ENCODE measurements around the gene HOXC5. TPM values are rescaled to one million over a fixed set of nuclear protein-coding genes. Genes with fewer than 3 reads are reported as not detected.

Gene HOXC5
- total RNA-seq, 6 experiments from 2014 or later = not detected

GRCh38 chr12:54001283-54002187 is 31.3 kb upstream of the HOXC5 start:
- no peak for ATAC-seq
- Histone ChIP-seq H3K4me1 (peaks cover 0 to 17% (median 0%) of the 10 kb centered on the region in 4 donors), H3K36me3 (no peaks in the 10 kb centered on the region), H3K9me3 (no peaks in the 10 kb centered on the region), H3K4me3 (no peak overlapping the region), H3K27me3 (peaks cover 5 to 44% of the 10 kb centered on the region in 2 donors), H3K27ac (no peak overlapping the region)
- TF ChIP-seq POLR2A (IDR thresholded peaks at IDR 0.05) (no peak), CTCF (IDR thresholded peaks at IDR 0.05) (no peak)
- intact Hi-C loops (cut with DNase I) = no loop called here
- 10% methylated on average over 7 of the region's 8 CpGs for WGBS (ENCODE audit: insufficient coverage, low coverage, low lambda C conversion rate, missing lambda C conversion rate)
- DNase-seq = peak in 1 of 3 donors; percentile 21

DNA sequence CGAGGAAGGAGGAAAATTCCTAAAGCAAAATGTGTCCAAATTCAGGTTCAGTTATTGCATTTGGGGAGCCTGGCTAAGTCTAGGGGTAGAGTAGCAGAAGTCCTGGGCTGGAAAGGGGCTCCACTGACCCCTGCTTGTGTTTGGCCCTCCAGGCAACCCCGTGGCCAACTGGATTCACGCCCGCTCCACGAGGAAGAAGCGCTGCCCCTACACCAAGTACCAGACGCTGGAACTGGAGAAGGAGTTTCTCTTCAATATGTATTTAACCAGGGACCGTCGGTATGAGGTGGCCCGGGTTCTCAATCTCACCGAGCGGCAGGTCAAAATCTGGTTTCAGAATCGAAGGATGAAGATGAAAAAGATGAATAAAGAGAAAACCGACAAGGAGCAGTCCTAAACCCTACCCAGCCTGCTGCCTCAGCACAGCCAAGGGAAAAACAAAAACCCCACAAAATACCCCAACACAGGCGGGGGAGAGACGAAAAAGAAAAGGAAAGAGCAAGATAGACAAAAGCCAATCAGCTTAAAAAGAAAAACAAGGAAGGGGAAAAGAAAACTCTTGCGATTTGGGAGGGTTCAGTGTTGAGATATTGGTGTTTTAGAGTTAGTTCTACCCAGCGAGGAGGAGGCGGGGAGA is 30.5 kb upstream of the HOXC5 start:
- intact Hi-C loops (cut with DNase I) = no loop called here
- no peak overlapping the region for H3K27ac ChIP-seq
- no peaks in the 10 kb centered on the region for H3K36me3 ChIP-seq
- H3K4me1 ChIP-seq = peaks cover 0 to 18% (median 0%) of the 10 kb centered on the region in 4 donors
- no peak overlapping the region for H3K4me3 ChIP-seq
- H3K27me3 ChIP-seq = peaks cover 5 to 37% of the 10 kb centered on the region in 2 donors
- WGBS (ENCODE audit: insufficient coverage, low coverage, low lambda C conversion rate, missing lambda C conversion rate) = 7% methylated on average over 19 of the region's 19 CpGs
- TF ChIP-seq POLR2A (IDR thresholded peaks at IDR 0.05) (no peak), CTCF (IDR thresholded peaks at IDR 0.05) (no peak)
- no peak for DNase-seq
- H3K9me3 ChIP-seq = no peaks in the 10 kb centered on the region
- ATAC-seq = no peak

DNA sequence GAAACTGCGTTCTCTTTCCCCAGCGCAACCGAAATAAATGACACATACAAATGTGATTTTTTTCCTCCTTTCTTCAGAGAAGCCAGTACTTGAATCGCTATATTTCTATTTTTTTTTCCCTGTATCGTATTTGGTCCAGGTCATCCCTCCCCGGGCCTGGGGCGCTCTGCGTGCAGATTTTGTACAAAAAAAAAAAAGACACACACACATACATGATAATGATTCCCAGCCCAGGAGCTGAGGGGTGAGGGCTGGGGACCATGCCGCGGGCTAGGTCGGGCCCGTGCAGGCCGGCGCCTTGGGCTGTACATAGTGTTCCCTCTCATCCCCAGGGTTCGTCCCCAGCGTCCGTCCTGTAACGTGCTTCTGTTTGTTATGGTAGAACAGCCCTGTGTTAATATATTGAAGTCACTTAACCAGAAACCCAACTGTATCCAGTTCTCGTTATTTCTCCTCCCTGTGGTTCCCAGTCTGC is 29.9 kb upstream of the HOXC5 start:
- intact Hi-C loops (cut with DNase I) = no loop called here
- H3K4me1 ChIP-seq = peaks cover 0 to 18% (median 0%) of the 10 kb centered on the region in 4 donors

GRCh38 chr12:54003625-54004024 is 29.2 kb upstream of the HOXC5 start:
- ATAC-seq = no peak
- Histone ChIP-seq H3K4me1 (peaks cover 0 to 18% (median 0%) of the 10 kb centered on the region in 4 donors), H3K9me3 (no peaks in the 10 kb centered on the region), H3K36me3 (no peaks in the 10 kb centered on the region), H3K27ac (no peak overlapping the region), H3K4me3 (no peak overlapping the region), H3K27me3 (peaks cover 5 to 41% of the 10 kb centered on the region in 2 donors)
- WGBS (ENCODE audit: insufficient coverage, low coverage, low lambda C conversion rate, missing lambda C conversion rate) = 14% methylated on average over 2 of the region's 3 CpGs
- no peak for DNase-seq
- no peak for TF ChIP-seq CTCF (IDR thresholded peaks at IDR 0.05)
- no peak for TF ChIP-seq POLR2A (IDR thresholded peaks at IDR 0.05)
- intact Hi-C loops (cut with DNase I) = no loop called here

More for the DNA sequence above, 29.9 kb upstream of the HOXC5 start:
- H3K27ac ChIP-seq = no peak overlapping the region
- peaks cover 5 to 42% of the 10 kb centered on the region in 2 donors for H3K27me3 ChIP-seq
- 12% methylated on average over 19 of the region's 19 CpGs for WGBS (ENCODE audit: insufficient coverage, low coverage, low lambda C conversion rate, missing lambda C conversion rate)
- no peak overlapping the region for H3K4me3 ChIP-seq
- H3K36me3 ChIP-seq = no peaks in the 10 kb centered on the region
- DNase-seq (no peak), ATAC-seq (no peak)
- TF ChIP-seq POLR2A (IDR thresholded peaks at IDR 0.05) (no peak), CTCF (IDR thresholded peaks at IDR 0.05) (no peak)
- no peaks in the 10 kb centered on the region for H3K9me3 ChIP-seq
